Measurements from ENCODE around the gene SOX1.

GRCh38 chr13:112060899-112061366 lies 6.0 kb upstream of the SOX1 start:
- no peak for TF ChIP-seq SUZ12 (IDR thresholded peaks at IDR 0.05)
- TF ChIP-seq BHLHE40 (IDR thresholded peaks at IDR 0.05; ENCODE audit: borderline replicate concordance) = no peak
- TF ChIP-seq ELF4 (IDR thresholded peaks at IDR 0.05) = no peak
- TF ChIP-seq PKNOX1 (IDR thresholded peaks at IDR 0.05) = no peak
- no peak for TF ChIP-seq FOXM1 (IDR thresholded peaks at IDR 0.05; ENCODE audit: borderline replicate concordance)
- no peak for TF ChIP-seq HDGF (IDR thresholded peaks at IDR 0.05; ENCODE audit: borderline replicate concordance)
- TF ChIP-seq FOXA1 (IDR thresholded peaks at IDR 0.05) = no peak
- no peak for TF ChIP-seq CTBP1 (IDR thresholded peaks at IDR 0.05; ENCODE audit: borderline replicate concordance)
- TF ChIP-seq ARNT (IDR thresholded peaks at IDR 0.05) = no peak
- TF ChIP-seq SP1 (IDR thresholded peaks at IDR 0.05) = no peak

All from HEK293T (cell line).